ENCODE results near the gene TBX21.

DNA sequence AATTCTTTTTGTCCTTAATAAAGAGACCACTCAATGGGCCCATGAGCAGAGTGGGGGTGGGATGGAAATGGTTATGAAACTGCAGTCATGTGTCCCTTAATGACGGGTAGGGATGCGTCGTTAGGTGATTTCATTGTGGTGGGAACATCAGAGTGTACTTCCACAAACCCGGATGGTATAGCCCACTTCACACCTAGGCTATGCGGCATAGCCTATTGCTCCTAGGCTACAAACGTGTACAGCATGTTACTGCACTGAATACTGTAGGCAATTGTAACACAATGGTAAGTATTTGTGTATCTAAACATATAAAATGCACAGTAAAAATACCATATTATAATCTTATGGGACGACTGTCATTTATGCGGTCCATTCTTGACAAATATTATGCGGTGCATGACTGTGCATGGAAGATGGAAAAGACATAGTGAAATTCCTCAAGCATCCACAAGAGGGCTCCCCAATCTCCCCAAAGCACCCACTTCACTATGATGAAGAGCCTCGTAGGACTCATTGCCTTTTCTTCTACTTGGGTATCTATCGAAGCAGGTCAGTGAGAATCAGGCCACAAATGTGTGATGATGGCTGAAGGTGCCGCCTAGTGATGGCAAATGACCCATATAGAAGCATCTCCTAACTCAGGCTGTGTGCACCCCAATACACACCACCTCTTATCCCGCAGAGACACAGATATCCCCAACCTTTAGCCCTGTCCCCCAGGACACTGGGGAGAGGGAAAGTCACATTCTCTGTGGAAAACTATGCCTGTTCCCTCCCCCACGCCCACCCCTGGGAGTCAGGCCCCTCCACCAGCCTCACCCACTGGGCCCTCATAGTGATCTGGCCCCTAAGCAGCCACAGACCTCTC is 43.5 kb downstream of the TBX21 start:
- TF ChIP-seq CTCF (IDR thresholded peaks at IDR 0.05; ENCODE audit: poor library complexity, severe bottlenecking) (peak; percentile 63), TAF1 (IDR thresholded peaks at IDR 0.05; ENCODE audit: low read depth) (no peak), EZH2 (IDR thresholded peaks at IDR 0.05; ENCODE audit: borderline replicate concordance, insufficient read depth, low read length, poor library complexity, severe bottlenecking) (no peak), EP300 (conservative IDR thresholded peaks at IDR 0.05; ENCODE audit: poor library complexity, severe bottlenecking) (no peak), SMC3 (conservative IDR thresholded peaks at IDR 0.05; ENCODE audit: poor library complexity) (peak; percentile 59), MXI1 (conservative IDR thresholded peaks at IDR 0.05; ENCODE audit: poor library complexity, severe bottlenecking) (no peak)
- TF ChIP-seq, protein P1, sequence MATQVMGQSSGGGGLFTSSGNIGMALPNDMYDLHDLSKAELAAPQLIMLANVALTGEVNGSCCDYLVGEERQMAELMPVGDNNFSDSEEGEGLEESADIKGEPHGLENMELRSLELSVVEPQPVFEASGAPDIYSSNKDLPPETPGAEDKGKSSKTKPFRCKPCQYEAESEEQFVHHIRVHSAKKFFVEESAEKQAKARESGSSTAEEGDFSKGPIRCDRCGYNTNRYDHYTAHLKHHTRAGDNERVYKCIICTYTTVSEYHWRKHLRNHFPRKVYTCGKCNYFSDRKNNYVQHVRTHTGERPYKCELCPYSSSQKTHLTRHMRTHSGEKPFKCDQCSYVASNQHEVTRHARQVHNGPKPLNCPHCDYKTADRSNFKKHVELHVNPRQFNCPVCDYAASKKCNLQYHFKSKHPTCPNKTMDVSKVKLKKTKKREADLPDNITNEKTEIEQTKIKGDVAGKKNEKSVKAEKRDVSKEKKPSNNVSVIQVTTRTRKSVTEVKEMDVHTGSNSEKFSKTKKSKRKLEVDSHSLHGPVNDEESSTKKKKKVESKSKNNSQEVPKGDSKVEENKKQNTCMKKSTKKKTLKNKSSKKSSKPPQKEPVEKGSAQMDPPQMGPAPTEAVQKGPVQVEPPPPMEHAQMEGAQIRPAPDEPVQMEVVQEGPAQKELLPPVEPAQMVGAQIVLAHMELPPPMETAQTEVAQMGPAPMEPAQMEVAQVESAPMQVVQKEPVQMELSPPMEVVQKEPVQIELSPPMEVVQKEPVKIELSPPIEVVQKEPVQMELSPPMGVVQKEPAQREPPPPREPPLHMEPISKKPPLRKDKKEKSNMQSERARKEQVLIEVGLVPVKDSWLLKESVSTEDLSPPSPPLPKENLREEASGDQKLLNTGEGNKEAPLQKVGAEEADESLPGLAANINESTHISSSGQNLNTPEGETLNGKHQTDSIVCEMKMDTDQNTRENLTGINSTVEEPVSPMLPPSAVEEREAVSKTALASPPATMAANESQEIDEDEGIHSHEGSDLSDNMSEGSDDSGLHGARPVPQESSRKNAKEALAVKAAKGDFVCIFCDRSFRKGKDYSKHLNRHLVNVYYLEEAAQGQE (IDR thresholded peaks at IDR 0.05; ENCODE audit: borderline replicate concordance) = no peak
